HEK293 (cell line): ENCODE measurements around the gene ATG10.
A peak's percentile ranks its signal among the peaks of the same experiment; 100 is the strongest.

Experiments used
- KLF1 ChIP-seq: fragments of 450-650 bp; formaldehyde crosslinking; IDR thresholded peaks from 2 replicates; pipeline ENCODE4 v1.5.1; 2016; ENCODE audit warnings: missing biosample characterization, missing genetic modification characterization
- KLF10 ChIP-seq: fragments of 450-650 bp; IDR thresholded peaks from 2 replicates; pipeline ENCODE4 v1.5.1; 2018; ENCODE audit warnings: missing biosample characterization, mild to moderate bottlenecking, missing genetic modification characterization
- KLF17 ChIP-seq: fragments of 450-650 bp; formaldehyde crosslinking; IDR thresholded peaks from 2 replicates; pipeline ENCODE4 v1.5.1; 2016; ENCODE audit warnings: missing biosample characterization, missing genetic modification characterization
- REST ChIP-seq: fragments of 450-650 bp; formaldehyde crosslinking; IDR thresholded peaks from 2 replicates; pipeline ENCODE4 v1.5.1; 2016; ENCODE audit warnings: missing biosample characterization, missing genetic modification characterization
- ZBTB10 ChIP-seq: fragments of 450-650 bp; formaldehyde crosslinking; IDR thresholded peaks from 2 replicates; pipeline ENCODE4 v1.5.1; 2016; ENCODE audit warnings: missing biosample characterization, missing genetic modification characterization
- ZBTB26 ChIP-seq: fragments of 450-650 bp; formaldehyde crosslinking; optimal IDR thresholded peaks from 2 replicates; pipeline ENCODE3; 2016; ENCODE audit warnings: missing biosample characterization, mild to moderate bottlenecking, missing genetic modification characterization
- ZBTB48 ChIP-seq: fragments of 450-650 bp; formaldehyde crosslinking; IDR thresholded peaks from 2 replicates; pipeline ENCODE4 v1.5.1; 2016; ENCODE audit warnings: missing biosample characterization, missing genetic modification characterization
- ZFHX2 ChIP-seq: fragments of 450-650 bp; formaldehyde crosslinking; conservative IDR thresholded peaks from 2 replicates; pipeline ENCODE4 v1.5.1; 2016; ENCODE audit warnings: missing biosample characterization, missing genetic modification characterization
- ZIC2 ChIP-seq: fragments of 450-650 bp; formaldehyde crosslinking; IDR thresholded peaks from 2 replicates; pipeline ENCODE4 v1.5.1; 2016; ENCODE audit warnings: missing biosample characterization, missing genetic modification characterization
- ZNF157 ChIP-seq: fragments of 450-650 bp; formaldehyde crosslinking; IDR thresholded peaks from 2 replicates; pipeline ENCODE4 v1.5.1; 2016; ENCODE audit warnings: missing biosample characterization, missing genetic modification characterization
- ZNF18 ChIP-seq: fragments of 450-650 bp; formaldehyde crosslinking; IDR thresholded peaks from 2 replicates; pipeline ENCODE4 v1.5.1; 2016; ENCODE audit warnings: missing biosample characterization, missing genetic modification characterization
- ZNF324 ChIP-seq: fragments of 450-650 bp; formaldehyde crosslinking; IDR thresholded peaks from 2 replicates; pipeline ENCODE4 v1.5.1; 2016; ENCODE audit warnings: missing biosample characterization, missing genetic modification characterization
- ZNF394 ChIP-seq: fragments of 450-650 bp; formaldehyde crosslinking; IDR thresholded peaks from 2 replicates; pipeline ENCODE4 v1.5.1; 2016; ENCODE audit warnings: missing biosample characterization, missing genetic modification characterization, mild to moderate bottlenecking, moderate library complexity, borderline replicate concordance
- ZNF501 ChIP-seq: fragments of 450-650 bp; formaldehyde crosslinking; IDR thresholded peaks from 2 replicates; pipeline ENCODE4 v1.5.1; 2016; ENCODE audit warnings: missing biosample characterization, missing genetic modification characterization
- ZNF549 ChIP-seq: fragments of 450-650 bp; IDR thresholded peaks from 2 replicates; pipeline ENCODE4 v1.5.1; 2018; ENCODE audit warnings: missing biosample characterization, missing genetic modification characterization, mild to moderate bottlenecking, inconsistent platforms, moderate library complexity
- ZNF747 ChIP-seq: fragments of 450-650 bp; formaldehyde crosslinking; IDR thresholded peaks from 2 replicates; pipeline ENCODE4 v1.5.1; 2016; ENCODE audit warnings: missing biosample characterization, missing genetic modification characterization
- ZNF76 ChIP-seq: fragments of 450-650 bp; formaldehyde crosslinking; IDR thresholded peaks from 2 replicates; pipeline ENCODE4; 2016; ENCODE audit warnings: low read depth, missing biosample characterization, missing genetic modification characterization, borderline replicate concordance

Gene ATG10

GRCh38 chr5:82277987-82278710 lies 306.3 kb downstream of the ATG10 start, which contains the start of gene RPS23 (continued):
- peak; percentile 47; the same call in 1 of the 2 replicates for TF ChIP-seq ZIC2 (tag by site-specific recombination)
- TF ChIP-seq REST (tag by site-specific recombination): 0 out of 2 replicates have a peak, but pooled peaks have one; percentile 24
- 0 out of 2 replicates have a peak, but pooled peaks have one; percentile 16 for TF ChIP-seq ZBTB10 (tag by site-specific recombination)
- peak; percentile 30; the same call in 1 of the 2 replicates for TF ChIP-seq KLF1 (tag by site-specific recombination)
- no peak for TF ChIP-seq ZBTB48 (tag by site-specific recombination)
- no peak for TF ChIP-seq ZNF549
- TF ChIP-seq ZFHX2 (tag by site-specific recombination): no peak
- TF ChIP-seq ZNF394 (tag by site-specific recombination): peak; percentile 82; the same call in 1 of the 2 replicates
- no peak for TF ChIP-seq ZNF18
- 0 out of 2 replicates have a peak, but pooled peaks have one; percentile 10 for TF ChIP-seq KLF10 (tag by site-specific recombination)
- TF ChIP-seq ZNF76: peak; percentile 92
- 0 out of 2 replicates have a peak, but pooled peaks have one; percentile 27 for TF ChIP-seq KLF17 (tag by site-specific recombination)
- TF ChIP-seq ZBTB26 (tag by site-specific recombination): peak; percentile 21
- TF ChIP-seq ZNF157: no peak
- no peak for TF ChIP-seq ZNF747
- TF ChIP-seq ZNF501 (tag by site-specific recombination): peak; percentile 61
- no peak for TF ChIP-seq ZNF324 (tag by site-specific recombination)
